ENCODE measurements around the gene GRID2. TPM values are rescaled to one million over a fixed set of nuclear protein-coding genes. Genes with fewer than 3 reads are reported as not detected.

GRID2 gene
- total and polyA plus RNA-seq, 9 of the 15 experiments (the other 6 are each of a cell fraction or from before 2014, with no cell fraction given), result 0.04 TPM; not detected in 7

DNA sequence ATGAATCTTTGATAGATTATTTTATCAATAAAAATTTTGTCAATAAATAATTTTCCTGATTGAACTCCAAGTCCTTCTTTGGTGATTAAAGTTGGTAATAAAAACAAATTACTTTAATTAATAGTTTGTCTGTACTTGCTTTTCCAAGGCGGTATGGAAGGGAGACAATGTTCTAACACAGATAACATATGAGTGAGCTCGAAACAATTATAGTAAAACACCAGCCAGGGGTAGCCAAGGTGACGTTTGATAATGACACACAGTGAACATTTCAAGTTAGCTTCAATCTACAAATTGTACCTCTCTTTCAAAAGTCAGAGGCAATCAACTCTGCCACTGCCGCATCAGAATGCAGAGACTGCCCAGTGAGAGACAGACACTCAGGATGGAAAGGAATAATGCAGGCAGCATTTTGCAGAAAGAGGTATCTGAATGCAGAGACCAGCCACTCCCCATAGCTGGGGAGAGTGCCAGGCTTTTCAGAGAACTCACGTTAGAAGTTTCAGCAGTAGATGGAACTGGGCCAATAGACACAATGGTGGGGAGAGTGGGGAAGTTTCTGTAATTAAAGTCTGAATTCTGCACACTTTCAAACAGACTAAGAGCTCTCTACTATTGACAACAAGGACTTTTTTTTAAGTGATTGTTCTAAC, 1506.7 kb downstream of the GRID2 start (continued):
- TF ChIP-seq, protein P1, sequence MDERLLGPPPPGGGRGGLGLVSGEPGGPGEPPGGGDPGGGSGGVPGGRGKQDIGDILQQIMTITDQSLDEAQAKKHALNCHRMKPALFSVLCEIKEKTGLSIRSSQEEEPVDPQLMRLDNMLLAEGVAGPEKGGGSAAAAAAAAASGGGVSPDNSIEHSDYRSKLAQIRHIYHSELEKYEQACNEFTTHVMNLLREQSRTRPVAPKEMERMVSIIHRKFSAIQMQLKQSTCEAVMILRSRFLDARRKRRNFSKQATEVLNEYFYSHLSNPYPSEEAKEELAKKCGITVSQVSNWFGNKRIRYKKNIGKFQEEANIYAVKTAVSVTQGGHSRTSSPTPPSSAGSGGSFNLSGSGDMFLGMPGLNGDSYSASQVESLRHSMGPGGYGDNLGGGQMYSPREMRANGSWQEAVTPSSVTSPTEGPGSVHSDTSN (CRISPR knock-in tag; IDR thresholded peaks at IDR 0.05; ENCODE audit: low read depth), result no peak
- TF ChIP-seq, protein P1 (tag; conservative IDR thresholded peaks at IDR 0.05; ENCODE audit: low read depth), result no peak
- TF ChIP-seq ZNF133 (CRISPR knock-in tag; IDR thresholded peaks at IDR 0.05) (no peak), SRSF3 (IDR thresholded peaks at IDR 0.05; ENCODE audit: insufficient read depth, low read length) (no peak), PRMT5 (CRISPR knock-in tag; IDR thresholded peaks at IDR 0.05) (no peak), KLF13 (tag; IDR thresholded peaks at IDR 0.05; ENCODE audit: borderline replicate concordance, low read depth) (no peak), MED1 (CRISPR knock-in tag; IDR thresholded peaks at IDR 0.05; ENCODE audit: borderline replicate concordance) (no peak)
- TF ChIP-seq, protein P2, sequence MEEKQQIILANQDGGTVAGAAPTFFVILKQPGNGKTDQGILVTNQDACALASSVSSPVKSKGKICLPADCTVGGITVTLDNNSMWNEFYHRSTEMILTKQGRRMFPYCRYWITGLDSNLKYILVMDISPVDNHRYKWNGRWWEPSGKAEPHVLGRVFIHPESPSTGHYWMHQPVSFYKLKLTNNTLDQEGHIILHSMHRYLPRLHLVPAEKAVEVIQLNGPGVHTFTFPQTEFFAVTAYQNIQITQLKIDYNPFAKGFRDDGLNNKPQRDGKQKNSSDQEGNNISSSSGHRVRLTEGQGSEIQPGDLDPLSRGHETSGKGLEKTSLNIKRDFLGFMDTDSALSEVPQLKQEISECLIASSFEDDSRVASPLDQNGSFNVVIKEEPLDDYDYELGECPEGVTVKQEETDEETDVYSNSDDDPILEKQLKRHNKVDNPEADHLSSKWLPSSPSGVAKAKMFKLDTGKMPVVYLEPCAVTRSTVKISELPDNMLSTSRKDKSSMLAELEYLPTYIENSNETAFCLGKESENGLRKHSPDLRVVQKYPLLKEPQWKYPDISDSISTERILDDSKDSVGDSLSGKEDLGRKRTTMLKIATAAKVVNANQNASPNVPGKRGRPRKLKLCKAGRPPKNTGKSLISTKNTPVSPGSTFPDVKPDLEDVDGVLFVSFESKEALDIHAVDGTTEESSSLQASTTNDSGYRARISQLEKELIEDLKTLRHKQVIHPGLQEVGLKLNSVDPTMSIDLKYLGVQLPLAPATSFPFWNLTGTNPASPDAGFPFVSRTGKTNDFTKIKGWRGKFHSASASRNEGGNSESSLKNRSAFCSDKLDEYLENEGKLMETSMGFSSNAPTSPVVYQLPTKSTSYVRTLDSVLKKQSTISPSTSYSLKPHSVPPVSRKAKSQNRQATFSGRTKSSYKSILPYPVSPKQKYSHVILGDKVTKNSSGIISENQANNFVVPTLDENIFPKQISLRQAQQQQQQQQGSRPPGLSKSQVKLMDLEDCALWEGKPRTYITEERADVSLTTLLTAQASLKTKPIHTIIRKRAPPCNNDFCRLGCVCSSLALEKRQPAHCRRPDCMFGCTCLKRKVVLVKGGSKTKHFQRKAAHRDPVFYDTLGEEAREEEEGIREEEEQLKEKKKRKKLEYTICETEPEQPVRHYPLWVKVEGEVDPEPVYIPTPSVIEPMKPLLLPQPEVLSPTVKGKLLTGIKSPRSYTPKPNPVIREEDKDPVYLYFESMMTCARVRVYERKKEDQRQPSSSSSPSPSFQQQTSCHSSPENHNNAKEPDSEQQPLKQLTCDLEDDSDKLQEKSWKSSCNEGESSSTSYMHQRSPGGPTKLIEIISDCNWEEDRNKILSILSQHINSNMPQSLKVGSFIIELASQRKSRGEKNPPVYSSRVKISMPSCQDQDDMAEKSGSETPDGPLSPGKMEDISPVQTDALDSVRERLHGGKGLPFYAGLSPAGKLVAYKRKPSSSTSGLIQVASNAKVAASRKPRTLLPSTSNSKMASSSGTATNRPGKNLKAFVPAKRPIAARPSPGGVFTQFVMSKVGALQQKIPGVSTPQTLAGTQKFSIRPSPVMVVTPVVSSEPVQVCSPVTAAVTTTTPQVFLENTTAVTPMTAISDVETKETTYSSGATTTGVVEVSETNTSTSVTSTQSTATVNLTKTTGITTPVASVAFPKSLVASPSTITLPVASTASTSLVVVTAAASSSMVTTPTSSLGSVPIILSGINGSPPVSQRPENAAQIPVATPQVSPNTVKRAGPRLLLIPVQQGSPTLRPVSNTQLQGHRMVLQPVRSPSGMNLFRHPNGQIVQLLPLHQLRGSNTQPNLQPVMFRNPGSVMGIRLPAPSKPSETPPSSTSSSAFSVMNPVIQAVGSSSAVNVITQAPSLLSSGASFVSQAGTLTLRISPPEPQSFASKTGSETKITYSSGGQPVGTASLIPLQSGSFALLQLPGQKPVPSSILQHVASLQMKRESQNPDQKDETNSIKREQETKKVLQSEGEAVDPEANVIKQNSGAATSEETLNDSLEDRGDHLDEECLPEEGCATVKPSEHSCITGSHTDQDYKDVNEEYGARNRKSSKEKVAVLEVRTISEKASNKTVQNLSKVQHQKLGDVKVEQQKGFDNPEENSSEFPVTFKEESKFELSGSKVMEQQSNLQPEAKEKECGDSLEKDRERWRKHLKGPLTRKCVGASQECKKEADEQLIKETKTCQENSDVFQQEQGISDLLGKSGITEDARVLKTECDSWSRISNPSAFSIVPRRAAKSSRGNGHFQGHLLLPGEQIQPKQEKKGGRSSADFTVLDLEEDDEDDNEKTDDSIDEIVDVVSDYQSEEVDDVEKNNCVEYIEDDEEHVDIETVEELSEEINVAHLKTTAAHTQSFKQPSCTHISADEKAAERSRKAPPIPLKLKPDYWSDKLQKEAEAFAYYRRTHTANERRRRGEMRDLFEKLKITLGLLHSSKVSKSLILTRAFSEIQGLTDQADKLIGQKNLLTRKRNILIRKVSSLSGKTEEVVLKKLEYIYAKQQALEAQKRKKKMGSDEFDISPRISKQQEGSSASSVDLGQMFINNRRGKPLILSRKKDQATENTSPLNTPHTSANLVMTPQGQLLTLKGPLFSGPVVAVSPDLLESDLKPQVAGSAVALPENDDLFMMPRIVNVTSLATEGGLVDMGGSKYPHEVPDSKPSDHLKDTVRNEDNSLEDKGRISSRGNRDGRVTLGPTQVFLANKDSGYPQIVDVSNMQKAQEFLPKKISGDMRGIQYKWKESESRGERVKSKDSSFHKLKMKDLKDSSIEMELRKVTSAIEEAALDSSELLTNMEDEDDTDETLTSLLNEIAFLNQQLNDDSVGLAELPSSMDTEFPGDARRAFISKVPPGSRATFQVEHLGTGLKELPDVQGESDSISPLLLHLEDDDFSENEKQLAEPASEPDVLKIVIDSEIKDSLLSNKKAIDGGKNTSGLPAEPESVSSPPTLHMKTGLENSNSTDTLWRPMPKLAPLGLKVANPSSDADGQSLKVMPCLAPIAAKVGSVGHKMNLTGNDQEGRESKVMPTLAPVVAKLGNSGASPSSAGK (IDR thresholded peaks at IDR 0.05), result no peak
